K562 (cell line): Measurements from ENCODE around the gene SFXN5. TPM values are rescaled to one million over a fixed set of nuclear protein-coding genes. Genes with fewer than 3 reads are reported as not detected.

Experiments
- CHD4 ChIP-seq: fragments of 200-600 bp; sonication (generic); IDR thresholded peaks from 3 replicates; pipeline ENCODE4 v1.6.1; 2012; ENCODE audit warnings: low read depth, mild to moderate bottlenecking, mixed read lengths, low read length, inconsistent platforms; ENCODE audit not compliant: insufficient read depth, insufficient replicate concordance, poor library complexity, severe bottlenecking
- FOXK2 ChIP-seq, 2 experiments: fragments of 450-650 bp; IDR thresholded peaks in 1 of 2; conservative IDR thresholded peaks in 1 of 2; 2 replicates each; pipeline ENCODE4 v1.6.1; 2016; ENCODE audit warnings: low read depth in 2 of 2, mild to moderate bottlenecking in 1 of 2
- GATAD2B ChIP-seq: fragments of 450-650 bp; IDR thresholded peaks from 2 replicates; pipeline ENCODE4 v1.6.1; 2017; ENCODE audit warnings: mild to moderate bottlenecking, borderline replicate concordance
- HDAC1 ChIP-seq, 2 experiments: fragments of 450-650 bp; IDR thresholded peaks; 2 replicates each; pipeline ENCODE4 v1.6.1; 2016 to 2017; ENCODE audit warnings: inconsistent platforms in 1 of 2, mild to moderate bottlenecking in 1 of 2, moderate library complexity in 1 of 2
- HMG20B ChIP-seq: fragments of 250-450 bp; sonication (Bioruptor Pico); IDR thresholded peaks from 2 replicates; pipeline ENCODE4 v1.5.0; 2021; ENCODE audit warnings: mild to moderate bottlenecking
- STAG1 ChIP-seq: sonication (generic); formaldehyde crosslinking; IDR thresholded peaks from 2 replicates; pipeline ENCODE4 v1.5.0; 2020; ENCODE audit warnings: missing genetic modification reagents, borderline replicate concordance
- ZNF12 ChIP-seq: sonication (generic); formaldehyde crosslinking; IDR thresholded peaks from 2 replicates; pipeline ENCODE4 v1.4.0; 2020; ENCODE audit warnings: mild to moderate bottlenecking, missing genetic modification reagents
- ZNF311 ChIP-seq: fragments of 250-450 bp; sonication (Bioruptor Pico); IDR thresholded peaks from 2 replicates; pipeline ENCODE4 v1.4.0; 2020; ENCODE audit warnings: mild to moderate bottlenecking, moderate library complexity
- polyA plus RNA-seq, 8 experiments: library from polyadenylated mRNA; depleted of rRNA in 4 of 8; stranded (reverse) in 5 of 8; unstranded in 3 of 8; fragments of >200 nt; fragmentation: Nextera tagmentation in 2 of 8; fragmentation: Illumina TruSeq in 1 of 8; extraction: Ambion mirVana in 2 of 8; extraction: Trizol in 1 of 8; gene quantifications; 2 replicates each; pipeline versions ENCODE4 v1.2.1 to v1.2.3, GENCODE V29; 2011 to 2014; ENCODE audit warnings: inconsistent platforms in 1 of 8, missing spikeins in 1 of 8
- total RNA-seq, 7 experiments: library from RNA; depleted of rRNA in 6 of 7; stranded (reverse); fragments of >200 nt in 6 of 7; fragmentation: Illumina TruSeq in 2 of 7; extraction: Trizol in 2 of 7; gene quantifications; 2 replicates each; pipeline versions ENCODE4 v1.2.1 to v1.2.3, GENCODE V29; 2011 to 2021; ENCODE audit warnings: low replicate concordance in 1 of 7
- TF ChIP-seq, protein P1 (sequence below): fragments of 450-650 bp; IDR thresholded peaks from 2 replicates; pipeline ENCODE4 v1.6.1; 2016; ENCODE audit warnings: mild to moderate bottlenecking, moderate library complexity
- TF ChIP-seq, protein P2 (sequence below): fragments of 250-450 bp; sonication (Bioruptor Pico); IDR thresholded peaks from 2 replicates; pipeline ENCODE4 v1.5.1; 2021; ENCODE audit warnings: mild to moderate bottlenecking

SFXN5 gene
- total and polyA plus RNA-seq, 9 of the 15 experiments (the other 6 are each of a cell fraction or from before 2014, with no cell fraction given) = 8.3 to 22.6 (median 16.0) TPM

DNA sequence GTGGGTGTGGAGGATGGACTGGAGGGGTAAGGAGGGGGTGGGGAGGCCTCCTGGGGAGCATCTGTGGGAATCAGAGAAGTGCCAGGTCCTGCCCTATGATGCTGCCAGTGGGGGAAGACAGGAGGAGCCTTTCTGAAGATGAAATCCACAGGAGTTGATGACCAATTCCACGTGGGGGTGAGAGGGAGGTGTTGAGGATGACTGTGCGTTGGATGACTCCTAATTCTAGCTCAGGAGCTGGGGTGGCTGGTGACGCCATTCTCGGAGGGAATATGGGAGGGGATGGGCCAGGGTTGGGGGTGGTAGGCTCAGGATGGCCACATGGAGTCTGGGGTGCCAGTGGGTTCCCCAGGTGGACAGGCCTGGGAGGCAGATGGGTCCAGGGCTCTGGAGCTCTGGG is 121.9 kb downstream of the SFXN5 start (continued):
- TF ChIP-seq, protein P1, sequence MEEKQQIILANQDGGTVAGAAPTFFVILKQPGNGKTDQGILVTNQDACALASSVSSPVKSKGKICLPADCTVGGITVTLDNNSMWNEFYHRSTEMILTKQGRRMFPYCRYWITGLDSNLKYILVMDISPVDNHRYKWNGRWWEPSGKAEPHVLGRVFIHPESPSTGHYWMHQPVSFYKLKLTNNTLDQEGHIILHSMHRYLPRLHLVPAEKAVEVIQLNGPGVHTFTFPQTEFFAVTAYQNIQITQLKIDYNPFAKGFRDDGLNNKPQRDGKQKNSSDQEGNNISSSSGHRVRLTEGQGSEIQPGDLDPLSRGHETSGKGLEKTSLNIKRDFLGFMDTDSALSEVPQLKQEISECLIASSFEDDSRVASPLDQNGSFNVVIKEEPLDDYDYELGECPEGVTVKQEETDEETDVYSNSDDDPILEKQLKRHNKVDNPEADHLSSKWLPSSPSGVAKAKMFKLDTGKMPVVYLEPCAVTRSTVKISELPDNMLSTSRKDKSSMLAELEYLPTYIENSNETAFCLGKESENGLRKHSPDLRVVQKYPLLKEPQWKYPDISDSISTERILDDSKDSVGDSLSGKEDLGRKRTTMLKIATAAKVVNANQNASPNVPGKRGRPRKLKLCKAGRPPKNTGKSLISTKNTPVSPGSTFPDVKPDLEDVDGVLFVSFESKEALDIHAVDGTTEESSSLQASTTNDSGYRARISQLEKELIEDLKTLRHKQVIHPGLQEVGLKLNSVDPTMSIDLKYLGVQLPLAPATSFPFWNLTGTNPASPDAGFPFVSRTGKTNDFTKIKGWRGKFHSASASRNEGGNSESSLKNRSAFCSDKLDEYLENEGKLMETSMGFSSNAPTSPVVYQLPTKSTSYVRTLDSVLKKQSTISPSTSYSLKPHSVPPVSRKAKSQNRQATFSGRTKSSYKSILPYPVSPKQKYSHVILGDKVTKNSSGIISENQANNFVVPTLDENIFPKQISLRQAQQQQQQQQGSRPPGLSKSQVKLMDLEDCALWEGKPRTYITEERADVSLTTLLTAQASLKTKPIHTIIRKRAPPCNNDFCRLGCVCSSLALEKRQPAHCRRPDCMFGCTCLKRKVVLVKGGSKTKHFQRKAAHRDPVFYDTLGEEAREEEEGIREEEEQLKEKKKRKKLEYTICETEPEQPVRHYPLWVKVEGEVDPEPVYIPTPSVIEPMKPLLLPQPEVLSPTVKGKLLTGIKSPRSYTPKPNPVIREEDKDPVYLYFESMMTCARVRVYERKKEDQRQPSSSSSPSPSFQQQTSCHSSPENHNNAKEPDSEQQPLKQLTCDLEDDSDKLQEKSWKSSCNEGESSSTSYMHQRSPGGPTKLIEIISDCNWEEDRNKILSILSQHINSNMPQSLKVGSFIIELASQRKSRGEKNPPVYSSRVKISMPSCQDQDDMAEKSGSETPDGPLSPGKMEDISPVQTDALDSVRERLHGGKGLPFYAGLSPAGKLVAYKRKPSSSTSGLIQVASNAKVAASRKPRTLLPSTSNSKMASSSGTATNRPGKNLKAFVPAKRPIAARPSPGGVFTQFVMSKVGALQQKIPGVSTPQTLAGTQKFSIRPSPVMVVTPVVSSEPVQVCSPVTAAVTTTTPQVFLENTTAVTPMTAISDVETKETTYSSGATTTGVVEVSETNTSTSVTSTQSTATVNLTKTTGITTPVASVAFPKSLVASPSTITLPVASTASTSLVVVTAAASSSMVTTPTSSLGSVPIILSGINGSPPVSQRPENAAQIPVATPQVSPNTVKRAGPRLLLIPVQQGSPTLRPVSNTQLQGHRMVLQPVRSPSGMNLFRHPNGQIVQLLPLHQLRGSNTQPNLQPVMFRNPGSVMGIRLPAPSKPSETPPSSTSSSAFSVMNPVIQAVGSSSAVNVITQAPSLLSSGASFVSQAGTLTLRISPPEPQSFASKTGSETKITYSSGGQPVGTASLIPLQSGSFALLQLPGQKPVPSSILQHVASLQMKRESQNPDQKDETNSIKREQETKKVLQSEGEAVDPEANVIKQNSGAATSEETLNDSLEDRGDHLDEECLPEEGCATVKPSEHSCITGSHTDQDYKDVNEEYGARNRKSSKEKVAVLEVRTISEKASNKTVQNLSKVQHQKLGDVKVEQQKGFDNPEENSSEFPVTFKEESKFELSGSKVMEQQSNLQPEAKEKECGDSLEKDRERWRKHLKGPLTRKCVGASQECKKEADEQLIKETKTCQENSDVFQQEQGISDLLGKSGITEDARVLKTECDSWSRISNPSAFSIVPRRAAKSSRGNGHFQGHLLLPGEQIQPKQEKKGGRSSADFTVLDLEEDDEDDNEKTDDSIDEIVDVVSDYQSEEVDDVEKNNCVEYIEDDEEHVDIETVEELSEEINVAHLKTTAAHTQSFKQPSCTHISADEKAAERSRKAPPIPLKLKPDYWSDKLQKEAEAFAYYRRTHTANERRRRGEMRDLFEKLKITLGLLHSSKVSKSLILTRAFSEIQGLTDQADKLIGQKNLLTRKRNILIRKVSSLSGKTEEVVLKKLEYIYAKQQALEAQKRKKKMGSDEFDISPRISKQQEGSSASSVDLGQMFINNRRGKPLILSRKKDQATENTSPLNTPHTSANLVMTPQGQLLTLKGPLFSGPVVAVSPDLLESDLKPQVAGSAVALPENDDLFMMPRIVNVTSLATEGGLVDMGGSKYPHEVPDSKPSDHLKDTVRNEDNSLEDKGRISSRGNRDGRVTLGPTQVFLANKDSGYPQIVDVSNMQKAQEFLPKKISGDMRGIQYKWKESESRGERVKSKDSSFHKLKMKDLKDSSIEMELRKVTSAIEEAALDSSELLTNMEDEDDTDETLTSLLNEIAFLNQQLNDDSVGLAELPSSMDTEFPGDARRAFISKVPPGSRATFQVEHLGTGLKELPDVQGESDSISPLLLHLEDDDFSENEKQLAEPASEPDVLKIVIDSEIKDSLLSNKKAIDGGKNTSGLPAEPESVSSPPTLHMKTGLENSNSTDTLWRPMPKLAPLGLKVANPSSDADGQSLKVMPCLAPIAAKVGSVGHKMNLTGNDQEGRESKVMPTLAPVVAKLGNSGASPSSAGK = no peak
- TF ChIP-seq, protein P2, sequence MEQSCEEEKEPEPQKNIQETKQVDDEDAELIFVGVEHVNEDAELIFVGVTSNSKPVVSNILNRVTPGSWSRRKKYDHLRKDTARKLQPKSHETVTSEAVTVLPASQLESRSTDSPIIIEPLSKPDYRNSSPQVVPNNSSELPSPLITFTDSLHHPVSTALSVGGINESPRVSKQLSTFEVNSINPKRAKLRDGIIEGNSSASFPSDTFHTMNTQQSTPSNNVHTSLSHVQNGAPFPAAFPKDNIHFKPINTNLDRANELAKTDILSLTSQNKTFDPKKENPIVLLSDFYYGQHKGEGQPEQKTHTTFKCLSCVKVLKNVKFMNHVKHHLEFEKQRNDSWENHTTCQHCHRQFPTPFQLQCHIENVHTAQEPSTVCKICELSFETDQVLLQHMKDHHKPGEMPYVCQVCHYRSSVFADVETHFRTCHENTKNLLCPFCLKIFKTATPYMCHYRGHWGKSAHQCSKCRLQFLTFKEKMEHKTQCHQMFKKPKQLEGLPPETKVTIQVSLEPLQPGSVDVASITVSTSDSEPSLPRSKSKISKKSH (CRISPR knock-in tag) = no peak
- TF ChIP-seq FOXK2 (conservative IDR thresholded peaks at IDR 0.05 in 1 of 2, IDR thresholded peaks at IDR 0.05 in 1 of 2; ENCODE audit: low read depth in 2 of 2) = no peak
- TF ChIP-seq HDAC1 (IDR thresholded peaks at IDR 0.05) = no peak
- TF ChIP-seq STAG1 = no peak
- TF ChIP-seq ZNF311 = no peak
- TF ChIP-seq GATAD2B = no peak
- no peak for TF ChIP-seq ZNF12
- TF ChIP-seq CHD4 = no peak
- TF ChIP-seq HMG20B (CRISPR knock-in tag) = no peak
